Activated CD4-positive, alpha-beta T cell treated with anti-CD3 and anti-CD28 coated beads, Interleukin-2, amount 10 ng/mL, durations not matched to agents 24 days and 14 days (primary cell): ENCODE data around the gene CSTB. TPM values are rescaled to one million over a fixed set of nuclear protein-coding genes. Genes with fewer than 3 reads are reported as not detected.

Source experiments
- DNase-seq: peaks from one replicate; pipeline ENCODE4 v3.0.0; 2022
- H3K27ac Mint-ChIP-seq: one replicate; pipeline ENCODE4 v1.8.0; 2022; ENCODE audit warnings: mild to moderate bottlenecking, mixed read lengths
- H3K27me3 Mint-ChIP-seq: one replicate; pipeline ENCODE4 v1.8.0; 2022; ENCODE audit warnings: mixed read lengths
- H3K36me3 Mint-ChIP-seq: one replicate; pipeline ENCODE4 v1.8.0; 2022; ENCODE audit warnings: low read depth, mild to moderate bottlenecking, mixed read lengths
- H3K4me1 Mint-ChIP-seq: one replicate; pipeline ENCODE4 v1.8.0; 2021; ENCODE audit warnings: mixed read lengths
- H3K4me3 Mint-ChIP-seq: one replicate; pipeline ENCODE4 v1.8.0; 2022; ENCODE audit warnings: mild to moderate bottlenecking, moderate library complexity, mixed read lengths
- H3K9me3 Mint-ChIP-seq: one replicate; pipeline ENCODE4 v1.8.0; 2021; ENCODE audit warnings: mixed read lengths
- intact Hi-C: fragments of 100-400 bp; cut with micrococcal nuclease; formaldehyde crosslinking; loops from one replicate; pipeline ENCODE4 v1.15.1; 2023
- total RNA-seq: library from RNA; stranded (reverse); gene quantifications from 2 replicates; pipeline ENCODE4 v1.2.3, GENCODE V29; 2022

CSTB gene
- total RNA-seq, 1 donor from 2014 or later: 59.2 TPM

DNA sequence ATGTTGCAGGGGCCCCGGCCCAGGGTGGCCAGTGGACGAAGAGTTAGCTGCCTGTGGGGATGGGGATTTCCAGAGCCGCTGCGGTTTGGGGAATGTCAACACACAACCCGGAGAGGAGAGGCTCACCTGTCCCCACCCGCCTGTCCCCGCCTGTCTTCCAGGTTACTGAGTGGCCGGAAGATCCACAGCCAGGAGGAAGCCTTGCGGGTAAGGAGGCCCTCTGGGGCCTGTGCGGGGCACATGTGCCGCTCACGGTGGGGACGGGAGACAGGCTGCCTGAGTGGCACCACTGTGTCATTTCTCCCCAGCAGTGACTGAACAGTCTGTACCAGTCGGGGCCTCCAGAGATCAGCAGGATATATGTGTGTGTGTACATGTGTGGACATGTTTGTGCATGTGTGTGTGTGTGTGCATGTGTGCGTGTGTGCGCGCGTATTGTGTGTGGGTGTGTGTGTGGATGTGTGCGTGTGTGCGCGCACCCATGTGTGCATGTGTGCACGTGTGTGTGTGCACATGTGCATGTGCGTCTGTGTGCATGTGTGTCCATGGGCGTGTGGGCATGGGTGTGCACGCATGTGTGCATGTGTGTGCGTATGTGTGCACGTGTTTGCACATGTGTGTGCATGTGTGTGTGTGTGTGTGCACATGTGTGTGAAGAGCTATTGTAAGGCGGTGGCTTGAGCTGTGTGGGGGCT lies 25.6 kb downstream of the CSTB start:
- Mint-ChIP-seq H3K36me3 (peaks cover 44% of the 10 kb centered on the region), H3K27me3 (no peaks in the 10 kb centered on the region), H3K9me3 (no peaks in the 10 kb centered on the region), H3K27ac (no peak overlapping the region), H3K4me3 (no peak overlapping the region), H3K4me1 (no peaks in the 10 kb centered on the region)
- intact Hi-C loops: no loop called here
- DNase-seq: no peak

DNA sequence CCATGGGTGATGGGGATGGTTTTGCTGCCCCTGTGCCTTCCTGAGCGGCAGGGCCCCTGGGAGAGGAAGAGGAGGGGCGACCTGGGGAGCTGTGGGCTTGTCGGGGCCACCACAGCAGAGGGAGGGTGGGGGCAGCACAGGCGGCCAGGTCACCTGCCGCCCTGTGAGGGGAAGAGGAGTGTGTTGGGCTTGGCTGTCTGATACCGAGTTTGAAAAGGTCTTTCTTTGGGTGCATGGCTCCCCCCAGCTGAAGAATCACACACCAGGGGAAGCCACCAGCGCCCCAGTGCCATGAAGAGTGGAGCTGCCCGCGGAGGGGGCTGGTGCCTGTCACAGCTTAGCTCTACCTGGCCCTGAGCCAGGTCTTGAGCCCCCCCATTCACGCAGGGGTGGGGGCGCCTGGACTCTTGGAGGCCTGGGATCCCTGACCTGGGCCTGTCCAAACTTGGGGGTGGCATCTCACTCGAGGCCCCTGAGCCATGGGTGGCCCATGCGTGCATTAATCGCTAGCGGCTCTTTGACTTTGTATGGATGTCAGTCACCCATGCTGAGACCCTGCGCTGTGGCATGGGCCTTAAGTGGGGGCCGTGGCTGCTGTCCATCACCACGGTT lies 26.4 kb downstream of the CSTB start:
- H3K4me1 Mint-ChIP-seq: peaks cover 2% of the 10 kb centered on the region
- H3K4me3 Mint-ChIP-seq: no peak overlapping the region
- intact Hi-C loops: no loop called here
- H3K9me3 Mint-ChIP-seq: no peaks in the 10 kb centered on the region
- H3K27ac Mint-ChIP-seq: no peak overlapping the region
- DNase-seq: no peak
- no peaks in the 10 kb centered on the region for H3K27me3 Mint-ChIP-seq
- H3K36me3 Mint-ChIP-seq: peaks cover 46% of the 10 kb centered on the region

DNA sequence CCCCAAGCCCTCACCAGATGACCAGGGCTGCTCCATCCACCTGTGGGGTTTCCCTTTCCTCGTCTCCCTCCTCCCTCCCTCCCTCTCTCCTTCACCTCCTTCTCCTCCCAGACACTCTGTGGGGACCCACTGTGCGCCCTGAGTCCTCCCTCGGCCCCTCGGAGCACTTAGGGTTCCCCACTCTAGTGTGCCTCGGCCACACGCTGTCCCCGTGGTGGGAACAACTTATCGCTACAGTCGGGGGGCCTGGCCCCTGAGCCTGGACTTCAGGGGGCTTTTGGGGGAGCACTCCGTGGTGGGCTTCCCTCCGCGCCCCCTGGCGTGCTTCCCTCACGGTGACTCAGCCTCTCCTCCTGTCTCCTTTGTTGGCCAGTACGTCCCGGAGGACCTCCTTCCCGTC lies 27.5 kb downstream of the CSTB start:
- intact Hi-C loops: no loop called here
- H3K4me1 Mint-ChIP-seq: peaks cover 2% of the 10 kb centered on the region
- H3K9me3 Mint-ChIP-seq: no peaks in the 10 kb centered on the region
- H3K27me3 Mint-ChIP-seq: no peaks in the 10 kb centered on the region
- DNase-seq: no peak
- peaks cover 43% of the 10 kb centered on the region for H3K36me3 Mint-ChIP-seq
- H3K27ac Mint-ChIP-seq: no peak overlapping the region
- no peak overlapping the region for H3K4me3 Mint-ChIP-seq

DNA sequence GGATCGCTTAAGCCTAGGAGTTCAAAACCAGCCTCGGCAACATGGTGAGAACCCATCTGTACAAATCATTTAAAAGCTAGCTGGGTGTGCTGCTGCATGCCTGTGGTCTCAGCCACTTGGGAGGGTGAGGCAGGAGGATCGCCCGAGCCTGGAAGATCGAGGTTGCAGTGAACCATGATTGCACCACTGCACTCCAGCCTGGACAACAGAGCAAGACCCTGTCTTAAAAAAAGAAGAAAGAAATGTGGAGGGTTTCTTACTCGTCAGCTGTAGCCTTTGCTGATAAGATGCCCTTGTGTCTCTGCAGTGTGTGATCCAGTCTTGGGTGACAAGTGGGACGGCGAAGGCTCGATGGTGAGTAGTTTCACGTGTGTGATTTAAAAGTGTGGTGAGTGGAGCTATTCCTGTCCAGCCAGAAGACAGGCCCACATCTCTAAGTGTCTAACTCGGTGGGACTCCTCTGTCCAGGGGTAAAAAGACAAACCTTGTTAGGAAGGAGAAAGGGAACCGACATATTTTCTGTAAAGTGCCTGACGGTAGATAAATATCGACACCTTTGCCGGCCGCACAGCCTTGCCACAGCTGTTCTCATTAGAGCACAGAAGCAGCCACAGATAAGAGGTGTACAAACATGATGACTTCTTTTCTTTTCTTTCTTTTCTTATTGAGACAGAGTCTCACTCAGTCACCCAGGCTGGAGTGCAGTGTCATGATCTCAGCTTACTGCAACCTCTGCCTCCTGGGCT lies 30.2 kb downstream of the CSTB start:
- no peaks in the 10 kb centered on the region for H3K27me3 Mint-ChIP-seq
- no peak for DNase-seq
- H3K36me3 Mint-ChIP-seq: peaks cover 33% of the 10 kb centered on the region
- no peak overlapping the region for H3K27ac Mint-ChIP-seq
- H3K9me3 Mint-ChIP-seq: no peaks in the 10 kb centered on the region
- intact Hi-C loops: no loop called here
- peaks cover 2% of the 10 kb centered on the region for H3K4me1 Mint-ChIP-seq
- no peak overlapping the region for H3K4me3 Mint-ChIP-seq

DNA sequence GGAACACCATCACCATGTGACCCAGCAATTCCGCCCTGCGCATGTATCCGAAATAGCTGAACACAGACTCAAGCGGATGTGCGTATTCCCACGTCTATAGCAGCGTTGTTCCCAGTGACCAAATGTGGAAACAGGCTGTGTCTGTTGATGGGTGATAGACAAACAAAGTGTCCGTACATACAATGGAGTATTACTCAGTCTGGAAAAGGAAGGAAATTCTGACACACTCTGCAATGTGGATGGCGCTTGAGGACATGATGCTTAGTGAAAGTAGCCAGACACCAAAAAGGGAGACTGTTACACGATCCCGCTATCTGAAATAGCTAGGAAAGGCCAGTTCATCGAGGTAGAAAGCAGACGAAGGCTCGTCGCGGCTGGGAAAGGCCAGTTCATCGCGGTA lies 31.4 kb downstream of the CSTB start:
- H3K9me3 Mint-ChIP-seq: no peaks in the 10 kb centered on the region
- no peak for DNase-seq
- no peak overlapping the region for H3K4me3 Mint-ChIP-seq
- H3K27ac Mint-ChIP-seq: no peak overlapping the region
- H3K36me3 Mint-ChIP-seq: peaks cover 28% of the 10 kb centered on the region
- H3K27me3 Mint-ChIP-seq: no peaks in the 10 kb centered on the region
- peaks cover 5% of the 10 kb centered on the region for H3K4me1 Mint-ChIP-seq
- intact Hi-C loops: no loop called here

DNA sequence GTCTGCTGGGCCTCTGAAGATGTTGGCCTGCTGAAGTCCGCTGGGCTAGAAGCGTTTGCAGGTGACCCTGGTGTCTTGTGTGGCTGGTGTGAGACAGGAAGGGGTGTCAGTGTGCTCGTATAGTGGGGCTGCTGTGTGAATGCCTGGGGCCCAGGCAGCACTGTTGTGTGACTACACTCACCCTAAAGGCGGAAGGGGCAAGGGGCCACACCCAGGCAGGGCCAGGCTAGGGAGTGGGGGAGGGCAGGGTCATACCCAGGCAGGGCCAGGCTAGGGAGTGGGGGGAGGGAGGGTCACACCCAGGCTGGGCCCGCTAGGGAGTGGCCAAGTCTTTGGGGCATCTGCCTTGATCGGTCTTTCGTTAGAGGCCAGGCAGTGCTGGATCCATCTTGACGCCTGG lies 32.2 kb downstream of the CSTB start:
- no peak for DNase-seq
- Mint-ChIP-seq H3K9me3 (no peaks in the 10 kb centered on the region), H3K4me1 (peaks cover 6% of the 10 kb centered on the region), H3K27me3 (no peaks in the 10 kb centered on the region), H3K27ac (peak overlapping the region; percentile 48), H3K4me3 (no peak overlapping the region), H3K36me3 (peaks cover 25% of the 10 kb centered on the region)
- intact Hi-C loops: no loop called here

DNA sequence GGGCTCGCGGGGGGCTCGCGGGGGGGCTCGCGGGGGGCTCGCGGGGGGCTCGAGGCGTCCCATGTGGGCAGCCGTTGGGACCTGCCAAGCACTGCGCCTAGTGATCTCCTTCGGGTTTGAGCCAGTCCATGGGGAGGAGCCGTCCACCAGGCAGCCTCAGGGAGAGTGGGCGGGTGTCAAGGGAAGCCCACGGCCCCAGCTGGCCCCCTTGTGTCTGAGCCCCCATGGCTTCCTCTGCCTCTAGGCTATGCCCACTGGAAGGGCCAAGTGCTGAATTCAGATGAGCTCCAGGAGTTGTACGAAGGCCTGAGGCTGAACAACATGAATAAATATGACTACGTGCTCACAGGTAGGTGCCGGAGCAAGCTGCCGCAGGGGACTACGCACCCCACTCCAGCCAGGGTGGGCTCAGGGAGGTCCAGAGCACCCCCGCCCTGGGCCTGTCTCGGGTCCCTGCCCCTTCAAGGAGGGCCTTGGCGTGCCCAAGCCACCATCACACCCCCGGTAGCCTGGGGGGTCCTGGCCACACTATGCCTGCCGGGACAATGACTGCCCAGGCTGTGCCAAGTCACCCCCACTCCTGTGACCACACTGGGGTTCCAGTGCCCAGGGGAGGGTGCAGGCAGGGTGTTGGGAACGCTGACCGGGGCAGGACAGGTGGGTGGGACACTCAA lies 34.5 kb downstream of the CSTB start:
- H3K27ac Mint-ChIP-seq: no peak overlapping the region
- H3K36me3 Mint-ChIP-seq: peaks cover 21% of the 10 kb centered on the region
- H3K4me1 Mint-ChIP-seq: peaks cover 6% of the 10 kb centered on the region
- intact Hi-C loops: no loop called here
- H3K4me3 Mint-ChIP-seq: no peak overlapping the region
- no peaks in the 10 kb centered on the region for H3K9me3 Mint-ChIP-seq
- no peaks in the 10 kb centered on the region for H3K27me3 Mint-ChIP-seq
- DNase-seq: no peak

DNA sequence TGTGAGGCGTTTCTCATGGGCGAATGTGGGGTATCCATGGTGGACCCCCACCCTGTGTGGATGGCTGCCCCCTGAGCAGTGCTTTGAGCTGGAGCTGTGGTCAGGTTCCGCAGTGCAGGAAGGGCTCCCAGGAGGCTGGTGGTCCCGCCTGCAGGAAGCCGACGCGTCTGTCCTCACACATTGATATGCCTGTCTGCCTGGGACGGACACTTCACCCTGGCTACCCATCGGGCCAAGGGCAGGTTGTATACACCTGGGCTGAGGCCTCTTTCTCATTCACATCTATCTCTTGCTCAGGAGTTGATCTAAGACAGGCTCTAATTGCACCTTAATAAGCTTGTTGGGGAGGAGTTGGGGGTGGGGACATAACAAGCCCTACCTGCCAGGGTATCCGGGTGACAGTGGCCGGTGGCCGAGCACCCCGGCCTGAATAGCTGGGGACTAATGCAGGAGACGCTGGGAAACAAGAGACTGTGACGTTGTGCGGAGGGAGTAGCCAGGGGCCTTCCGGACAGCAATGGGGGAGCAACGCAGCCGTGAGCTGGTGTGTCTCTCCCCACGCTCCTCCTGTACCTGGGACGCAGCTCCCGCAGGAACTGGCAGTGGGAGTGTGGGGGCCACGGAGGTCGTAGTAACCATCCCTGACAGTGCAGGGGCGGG lies 35.5 kb downstream of the CSTB start:
- peaks cover 23% of the 10 kb centered on the region for H3K36me3 Mint-ChIP-seq
- peaks cover 11% of the 10 kb centered on the region for H3K4me1 Mint-ChIP-seq
- DNase-seq: no peak
- no peak overlapping the region for H3K4me3 Mint-ChIP-seq
- intact Hi-C loops: no loop called here
- H3K27ac Mint-ChIP-seq: peak overlapping the region; percentile 37
- H3K27me3 Mint-ChIP-seq: no peaks in the 10 kb centered on the region
- no peaks in the 10 kb centered on the region for H3K9me3 Mint-ChIP-seq

DNA sequence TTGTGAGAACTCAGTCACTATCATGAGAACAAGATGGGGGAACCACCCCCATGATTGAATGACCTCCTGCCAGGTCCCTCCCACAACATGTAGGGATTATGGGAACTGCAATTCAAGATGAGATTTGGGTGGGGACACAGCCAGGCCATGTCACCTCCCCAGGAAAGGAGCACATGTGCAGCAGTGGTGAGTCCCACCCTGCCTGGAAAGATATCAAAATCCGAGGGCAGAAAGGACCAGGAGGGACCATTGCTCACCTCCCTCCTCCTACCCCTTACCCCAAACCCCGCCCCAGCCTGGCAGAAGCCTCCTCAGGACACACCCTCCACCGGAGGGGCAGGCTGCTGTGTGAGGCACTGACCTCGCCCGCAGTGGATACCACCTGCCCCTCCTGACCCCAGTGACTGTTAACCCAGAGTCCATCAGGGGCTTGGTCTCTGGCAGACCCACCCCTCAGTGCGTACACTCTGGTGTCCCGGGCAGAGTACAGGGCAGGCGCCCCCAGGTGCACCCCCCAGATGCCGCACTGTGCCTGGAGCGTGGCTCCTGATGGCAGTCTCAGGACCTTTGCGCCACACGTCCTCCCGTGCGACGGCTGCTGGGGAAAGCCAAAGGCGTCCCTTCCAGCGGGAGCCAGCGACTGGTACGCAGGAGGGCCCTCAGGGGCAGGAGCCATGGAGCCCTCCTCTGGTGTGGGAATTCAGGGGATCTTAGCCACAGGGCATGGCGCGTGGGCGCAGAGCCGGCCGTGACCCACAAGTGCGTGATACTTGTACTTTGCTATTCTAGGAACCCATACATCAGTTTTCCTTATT lies 36.3 kb downstream of the CSTB start:
- Mint-ChIP-seq H3K27ac (no peak overlapping the region), H3K4me3 (no peak overlapping the region), H3K27me3 (no peaks in the 10 kb centered on the region), H3K4me1 (peaks cover 12% of the 10 kb centered on the region), H3K9me3 (no peaks in the 10 kb centered on the region), H3K36me3 (peaks cover 20% of the 10 kb centered on the region)
- DNase-seq: no peak
- intact Hi-C loops: no loop called here

DNA sequence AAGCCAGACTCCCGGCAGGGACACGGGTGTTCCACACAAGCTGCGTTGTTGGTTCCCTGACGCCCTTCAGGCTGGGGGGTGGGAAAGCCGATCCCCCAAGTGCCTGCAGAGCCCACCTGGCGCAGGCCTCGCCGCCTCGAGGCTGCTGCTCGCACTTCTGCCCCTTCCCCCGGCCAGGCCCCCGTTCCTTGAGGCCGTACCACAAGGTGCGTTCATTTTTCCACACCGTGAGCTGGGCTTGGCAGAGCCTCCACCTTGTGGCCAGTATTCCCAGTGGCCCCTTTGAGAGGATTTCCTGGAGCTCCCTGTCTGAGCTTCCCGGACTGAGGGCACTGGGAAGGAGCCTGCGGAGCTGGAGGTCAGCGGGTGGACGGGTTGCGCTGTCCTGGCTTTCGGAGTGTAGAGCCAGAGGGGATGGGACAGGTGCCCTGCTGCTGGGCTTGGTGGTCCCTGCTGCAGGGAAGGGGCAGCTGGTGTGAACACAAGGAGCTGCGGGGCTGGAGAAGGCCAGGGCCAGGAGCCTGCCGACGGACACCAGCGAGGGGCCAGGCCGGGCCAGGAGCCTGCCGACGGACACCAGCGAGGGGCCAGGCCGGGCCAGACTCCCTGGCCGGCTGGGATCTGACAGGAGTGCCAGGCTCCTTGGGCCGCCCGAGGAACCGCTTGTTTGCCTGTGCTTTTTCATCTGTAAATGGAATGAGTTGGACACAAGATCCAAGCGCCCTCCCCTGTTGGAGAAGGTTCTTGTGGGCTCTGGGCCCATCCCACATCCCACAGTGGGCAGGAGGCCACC lies 38.8 kb downstream of the CSTB start:
- no peaks in the 10 kb centered on the region for H3K27me3 Mint-ChIP-seq
- intact Hi-C loops: no loop called here
- H3K36me3 Mint-ChIP-seq: peaks cover 18% of the 10 kb centered on the region
- no peak overlapping the region for H3K27ac Mint-ChIP-seq
- no peak for DNase-seq
- no peaks in the 10 kb centered on the region for H3K9me3 Mint-ChIP-seq
- H3K4me1 Mint-ChIP-seq: peaks cover 24% of the 10 kb centered on the region
- H3K4me3 Mint-ChIP-seq: no peak overlapping the region

DNA sequence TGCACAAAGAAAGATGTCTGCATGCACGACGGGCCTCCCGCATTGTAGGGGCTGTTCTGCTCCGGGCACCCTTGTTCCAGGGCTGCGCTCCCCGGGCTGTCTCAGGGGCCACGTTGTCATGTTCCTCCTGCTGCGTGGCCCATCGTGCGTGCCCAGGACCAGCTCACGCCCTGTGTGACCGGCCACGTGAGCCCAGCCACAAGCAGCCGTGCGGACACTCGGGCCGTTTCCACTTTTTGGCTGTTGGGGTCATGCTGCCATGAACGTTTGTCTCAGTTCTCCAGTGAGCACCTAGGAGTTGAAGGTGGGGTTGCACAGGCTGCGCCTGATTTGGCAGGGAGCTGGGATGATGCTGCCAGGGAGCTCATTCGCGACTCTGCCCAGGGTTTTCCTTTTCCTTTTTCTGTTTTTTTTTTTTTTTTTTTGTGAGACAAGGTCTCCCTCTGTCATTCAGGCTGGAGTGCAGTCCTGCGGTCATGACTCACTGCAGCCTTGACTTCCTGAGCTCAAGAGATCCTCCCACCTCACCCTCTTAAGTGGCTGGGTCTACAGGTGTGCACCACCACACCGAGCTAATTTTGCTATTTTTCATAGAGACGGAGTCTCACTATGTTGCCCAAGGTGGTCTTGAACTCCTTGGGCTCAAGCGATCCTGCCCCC lies 39.8 kb downstream of the CSTB start:
- H3K4me1 Mint-ChIP-seq: peaks cover 31% of the 10 kb centered on the region
- no peak for DNase-seq
- peak overlapping the region; percentile 43 for H3K27ac Mint-ChIP-seq
- intact Hi-C loops: no loop called here
- H3K9me3 Mint-ChIP-seq: no peaks in the 10 kb centered on the region
- H3K36me3 Mint-ChIP-seq: peaks cover 23% of the 10 kb centered on the region
- H3K4me3 Mint-ChIP-seq: no peak overlapping the region
- H3K27me3 Mint-ChIP-seq: no peaks in the 10 kb centered on the region
